GM19240 (cell line): ENCODE measurements around the gene MYH13.

Source experiments
- DNase-seq: peaks from one replicate; pipeline ENCODE4 v3.0.0; 2011; ENCODE audit warnings: low spot score; ENCODE audit not compliant: insufficient read length

MYH13 gene

DNA sequence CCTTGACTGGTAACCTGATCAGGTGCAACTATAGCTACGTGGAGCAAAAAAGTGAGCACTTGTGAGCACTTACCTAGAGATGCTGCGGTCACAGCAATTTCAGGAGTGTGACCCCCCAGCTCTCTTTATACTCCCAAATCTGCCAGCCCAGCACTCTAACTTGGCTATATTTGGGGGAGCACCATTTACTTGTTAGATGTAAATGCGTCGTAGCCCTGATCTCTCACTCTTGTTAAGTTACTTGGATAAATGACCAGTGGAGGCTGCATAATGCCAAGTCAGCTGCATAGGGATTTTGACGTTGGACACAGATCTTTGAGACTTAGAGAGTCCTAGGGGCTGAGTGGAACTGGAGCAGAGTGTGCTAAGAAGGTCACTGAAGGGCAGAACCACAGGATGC lies at the start of gene MYH13:
MYH13 (minus strand) TSS at position 101 of the 400 bp plus-strand sequence. CDS start 8,476 bp downstream, outside the sequence.
- DNase-seq: no peak

DNA sequence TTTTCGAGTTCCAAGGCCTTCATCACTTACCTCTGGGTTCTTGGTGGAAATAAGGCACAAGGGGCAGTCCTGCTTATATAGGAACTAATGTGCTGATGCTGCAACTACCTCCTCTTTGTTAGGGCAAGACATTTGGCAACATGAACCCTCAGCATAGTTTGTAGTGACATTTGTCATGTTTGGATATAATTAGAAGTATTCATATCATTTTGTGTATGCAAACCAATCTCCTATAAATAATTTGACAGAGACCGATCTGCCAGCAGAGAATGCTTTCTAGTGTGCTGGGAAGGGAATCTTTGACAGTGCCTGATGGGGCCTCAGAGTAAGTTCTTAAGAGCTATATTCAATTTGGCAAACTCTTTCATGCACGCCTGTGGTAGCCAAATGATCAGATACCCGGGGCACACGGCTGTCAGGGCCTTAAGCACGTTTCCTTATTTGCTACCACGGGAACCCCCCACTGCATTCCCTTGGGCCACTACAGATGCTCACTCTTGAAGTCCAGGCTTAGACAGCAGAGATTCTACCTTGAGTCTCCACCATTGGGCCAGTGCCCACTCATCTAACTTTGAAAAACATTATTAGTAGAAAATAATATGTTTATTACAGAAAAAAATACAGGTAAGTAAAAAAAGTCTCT lies 49.2 kb upstream of the MYH13 start, which contains the start of gene MYH8:
MYH8 (minus strand) TSS at position 51 of the 643 bp plus-strand sequence. CDS start 1,723 bp downstream, outside the sequence.
- DNase-seq: no peak

DNA sequence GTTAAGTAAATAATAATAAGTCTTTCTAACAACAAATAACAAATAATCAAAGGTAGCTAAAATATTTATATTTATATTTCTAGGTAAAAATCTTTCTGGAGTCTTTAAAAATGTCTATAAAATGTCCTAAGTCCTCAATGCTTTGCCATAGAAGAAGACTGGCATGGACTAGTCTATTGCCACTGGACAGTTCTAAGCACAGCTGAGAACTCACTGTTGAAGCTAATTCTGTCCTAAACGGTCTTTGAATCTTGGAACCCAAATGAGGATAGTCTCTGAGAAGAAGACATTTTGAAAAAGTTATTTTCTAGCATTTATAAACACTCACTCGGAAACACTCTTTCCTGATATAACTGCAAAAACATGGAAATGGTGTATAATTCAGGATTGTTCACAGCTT lies 48.4 kb upstream of the MYH13 start:
- DNase-seq: no peak

DNA sequence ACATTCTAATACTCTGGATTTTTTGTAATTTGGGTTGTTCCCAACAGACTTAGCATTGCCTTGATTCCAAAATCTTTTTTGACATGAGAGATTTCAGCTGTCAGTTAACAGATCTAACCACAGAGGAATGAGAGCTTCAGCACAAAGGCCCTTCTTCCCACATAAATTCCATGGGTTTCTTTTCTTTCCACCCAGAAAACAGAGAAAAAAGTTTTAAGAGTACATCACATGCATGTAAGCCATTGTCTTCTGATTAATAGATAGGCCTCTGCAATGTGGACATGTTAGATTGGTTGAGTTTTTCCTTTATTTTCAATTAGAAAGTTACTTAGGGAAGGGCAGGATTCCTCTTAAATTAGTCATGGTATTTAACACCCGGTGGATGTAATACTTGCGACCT lies 48.0 kb upstream of the MYH13 start:
- DNase-seq: no peak

DNA sequence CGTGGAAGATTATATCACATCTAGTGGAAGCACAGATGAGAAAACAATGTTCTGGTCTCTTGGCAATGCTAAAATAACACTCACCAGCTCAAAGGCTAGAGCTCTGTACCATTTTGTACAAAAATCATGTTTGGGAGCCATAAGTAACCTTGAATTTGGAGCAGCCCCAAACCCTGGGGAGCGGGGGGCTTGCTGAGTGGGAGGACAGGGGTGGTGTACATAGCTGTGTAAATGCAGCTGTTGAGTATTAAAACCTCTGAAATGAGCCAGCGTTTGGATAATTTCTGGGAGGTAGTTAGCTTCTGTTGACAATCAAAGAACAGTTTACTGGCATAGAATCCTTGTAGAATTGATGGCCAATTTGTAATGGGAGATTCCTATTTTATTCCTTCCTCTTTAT lies 44.6 kb upstream of the MYH13 start:
- no peak for DNase-seq

DNA sequence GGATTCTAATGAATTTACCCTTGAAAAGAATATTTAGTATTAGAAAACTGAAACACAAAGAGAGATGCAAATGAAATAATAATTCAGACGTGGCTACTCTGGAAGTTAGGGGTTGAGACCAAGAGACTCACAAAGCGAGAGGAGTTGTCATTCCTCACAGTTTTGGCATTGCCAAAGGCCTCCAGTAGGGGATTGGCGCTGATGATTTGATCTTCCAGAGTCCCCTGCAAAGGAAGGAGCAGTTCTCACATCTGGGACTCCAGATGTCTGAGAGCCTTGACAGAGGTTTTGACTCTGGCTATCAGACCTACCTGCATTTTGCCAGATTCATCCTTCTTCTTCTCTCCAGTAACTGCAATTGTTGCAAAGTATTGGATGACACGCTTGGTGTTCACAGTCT lies 42.4 kb upstream of the MYH13 start:
- DNase-seq: no peak

DNA sequence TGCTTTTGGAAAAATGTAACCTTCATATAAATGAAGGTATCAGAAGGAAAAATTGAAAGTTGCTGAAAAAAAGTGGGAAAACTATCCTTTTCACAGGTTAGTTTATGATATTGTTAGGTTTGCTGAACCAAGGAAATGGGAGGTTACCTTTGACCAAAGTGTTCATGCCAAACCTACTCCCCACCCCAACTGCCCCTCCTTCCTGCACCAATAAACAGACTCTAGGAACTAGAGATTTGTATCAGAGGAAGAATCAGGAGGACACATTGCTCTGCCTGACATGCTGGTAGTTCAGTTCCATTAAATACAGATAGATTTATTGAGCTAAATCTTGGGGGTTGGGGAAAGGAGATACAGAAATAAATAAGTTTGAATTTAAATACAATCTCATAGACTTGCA lies 30.8 kb upstream of the MYH13 start:
- DNase-seq: no peak

DNA sequence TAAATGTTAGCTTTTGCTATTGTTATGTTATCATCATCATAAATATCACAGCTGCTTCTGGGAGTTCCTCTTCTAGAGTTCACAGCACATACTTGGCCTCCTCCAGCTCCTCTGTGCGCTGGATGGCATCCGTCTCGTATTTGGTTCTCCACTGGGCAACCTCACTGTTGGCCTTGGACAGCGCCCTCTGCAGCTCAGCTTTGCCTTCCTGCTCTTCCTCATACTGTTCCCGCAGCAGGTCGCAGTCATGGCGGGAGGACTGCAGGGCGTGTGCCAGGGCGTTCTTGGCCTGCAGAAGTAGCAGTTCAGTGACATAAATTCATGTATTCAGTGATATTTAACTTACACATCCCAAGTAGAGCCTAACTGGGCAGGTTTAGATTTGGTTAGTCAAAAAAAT lies 25.5 kb upstream of the MYH13 start:
- DNase-seq: no peak

DNA sequence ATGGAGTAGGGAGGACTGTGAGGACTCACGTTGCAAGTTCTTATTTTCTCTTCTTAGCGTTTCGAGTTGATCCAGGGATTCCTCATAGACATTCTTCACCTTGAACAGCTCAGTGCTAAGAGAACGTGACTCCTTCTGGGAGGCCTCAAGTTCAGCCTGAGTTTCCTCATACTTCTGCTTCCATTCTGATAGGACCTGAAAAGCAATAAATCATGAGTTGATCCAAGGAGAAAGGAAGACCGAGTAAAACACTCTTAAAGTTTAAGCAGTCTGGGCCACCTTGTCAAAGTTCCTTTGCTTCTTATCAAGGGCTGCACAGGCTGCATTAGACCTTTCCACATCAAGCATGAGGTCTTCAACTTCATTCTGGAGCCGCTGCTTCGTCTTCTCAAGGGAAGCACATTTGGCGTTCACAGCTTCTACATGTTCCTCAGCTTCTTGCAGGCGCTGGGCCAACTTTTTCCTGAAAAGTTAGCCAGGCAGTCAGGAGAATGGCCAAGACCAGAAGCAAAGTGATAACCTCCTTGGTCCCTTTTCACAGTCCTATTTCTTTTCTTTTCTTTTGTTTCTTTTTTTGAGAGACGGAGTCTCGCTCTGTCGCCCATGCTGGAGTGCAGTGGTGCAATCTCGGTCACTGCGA lies 23.8 kb upstream of the MYH13 start:
- no peak for DNase-seq

DNA sequence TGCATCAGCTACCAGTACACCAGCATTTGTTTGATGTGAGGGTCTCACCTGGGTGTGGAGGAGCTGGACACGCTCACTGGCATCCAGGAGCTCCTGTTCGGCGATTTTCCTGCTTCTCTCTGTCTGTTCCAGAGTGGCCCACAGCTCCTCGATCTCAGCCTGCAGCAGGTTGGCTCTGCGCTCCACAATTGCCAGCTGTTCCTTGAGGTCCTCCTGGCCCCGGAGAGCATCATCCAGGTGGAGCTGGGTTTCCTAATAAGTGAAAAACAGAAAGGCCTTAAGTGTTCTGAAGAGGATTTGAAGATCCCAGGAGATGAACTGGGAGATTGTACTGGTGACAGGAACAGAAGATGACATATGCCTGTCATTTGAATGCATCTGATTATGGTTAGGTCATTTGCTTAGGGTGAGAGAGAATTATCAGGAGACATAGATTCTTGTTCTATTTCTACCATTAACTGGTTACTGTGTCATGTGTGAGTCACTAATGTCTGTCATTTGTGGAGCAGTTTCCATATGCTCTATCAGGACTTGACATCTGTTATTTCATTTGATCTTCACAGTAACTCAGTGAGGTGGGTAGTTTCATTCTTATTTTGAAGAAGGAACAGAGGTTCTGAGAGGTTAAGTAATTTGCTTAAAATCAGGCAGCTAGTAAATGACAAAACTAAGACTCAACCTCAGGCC lies 21.5 kb upstream of the MYH13 start:
- DNase-seq: no peak

DNA sequence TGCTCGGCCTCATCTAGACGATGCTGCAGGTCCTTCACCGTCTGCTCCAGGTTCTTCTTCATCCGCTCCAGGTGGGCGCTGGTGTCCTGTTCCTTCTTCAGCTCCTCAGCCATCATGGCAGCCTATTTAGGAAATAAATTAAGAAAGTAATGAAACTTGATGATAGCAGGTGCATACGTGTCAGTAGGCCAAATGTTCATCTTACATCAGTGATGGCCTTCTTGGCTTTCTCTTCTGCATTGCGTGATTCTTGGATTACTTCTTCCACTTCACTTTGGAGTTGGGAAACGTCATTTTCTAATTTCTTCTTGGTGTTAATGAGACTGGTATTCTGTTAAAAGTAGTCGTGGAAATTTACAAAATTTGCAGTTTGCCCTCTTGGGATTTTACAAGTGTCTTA lies 20.1 kb upstream of the MYH13 start:
- no peak for DNase-seq

DNA sequence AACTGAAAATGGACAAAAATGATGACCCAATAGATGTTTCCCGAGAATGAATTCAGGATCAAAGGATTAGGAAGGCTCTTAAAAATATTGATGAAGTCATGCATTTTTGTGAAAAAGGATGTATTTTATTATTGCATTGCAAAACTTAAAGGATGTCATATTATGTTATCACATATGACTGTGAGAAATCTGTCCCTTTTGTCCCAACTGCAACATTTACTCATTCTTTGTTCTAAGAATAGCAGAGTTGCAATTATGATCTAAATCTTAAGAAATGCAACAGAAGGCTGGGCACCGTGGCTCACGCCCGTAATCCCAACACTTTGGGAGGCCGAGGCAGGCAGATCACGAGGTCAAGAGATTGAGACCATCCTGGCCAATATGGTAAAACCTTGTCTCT lies 13.1 kb upstream of the MYH13 start:
- DNase-seq: no peak

DNA sequence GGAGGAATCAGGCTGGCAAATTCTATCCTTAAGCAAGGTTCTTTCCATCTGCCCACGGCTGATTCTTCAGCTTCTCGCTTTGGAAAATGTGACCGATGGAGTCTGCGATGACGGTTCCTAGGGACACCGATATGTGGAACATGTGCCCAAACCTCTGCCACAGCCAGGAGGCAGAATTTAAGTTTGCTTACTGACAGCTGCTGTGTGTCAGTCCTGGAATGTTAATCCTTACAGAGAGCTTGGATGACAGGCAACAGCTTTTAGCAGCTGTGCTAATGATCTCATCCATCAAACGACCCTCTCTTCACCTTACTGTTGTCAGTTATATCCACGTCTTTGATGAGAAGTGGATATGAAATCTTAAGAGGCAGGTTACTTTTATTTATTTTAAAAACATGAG lies 11.4 kb upstream of the MYH13 start:
- DNase-seq: no peak

DNA sequence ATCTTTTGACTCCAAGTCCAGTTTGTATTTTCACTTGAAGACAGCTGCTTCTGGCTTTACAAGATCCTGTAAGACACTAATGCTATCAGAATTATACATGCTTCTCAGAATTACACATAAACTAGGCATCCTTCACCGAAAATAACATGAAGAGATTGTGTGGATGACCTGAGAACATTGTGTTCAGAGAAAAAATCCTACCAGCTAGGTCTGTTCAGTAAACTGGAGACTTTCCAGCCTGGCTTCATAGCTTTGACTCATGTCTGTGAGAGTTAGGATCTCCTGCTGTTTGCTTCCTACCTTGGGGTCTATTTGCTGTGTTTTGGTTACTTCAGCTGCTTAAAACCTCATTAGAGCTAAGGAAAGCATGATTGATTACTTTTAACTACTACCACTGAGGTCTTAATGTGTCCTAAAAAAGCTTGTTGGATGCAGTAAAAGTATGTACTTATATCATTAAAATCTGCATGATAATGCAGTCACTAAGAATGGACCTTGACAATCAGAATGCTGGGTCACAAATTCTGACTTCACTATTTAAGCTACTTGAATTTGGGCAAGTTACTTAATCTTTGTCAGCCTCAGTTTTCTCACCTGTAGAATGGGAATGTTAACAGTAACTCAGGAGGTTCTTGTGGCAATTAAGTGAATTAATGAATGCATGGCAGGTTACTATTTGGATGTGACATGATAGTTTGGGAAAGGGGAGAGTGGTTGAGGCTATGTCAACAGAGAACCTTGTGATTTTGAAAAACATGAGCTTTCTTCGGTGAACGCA lies 8.0 kb upstream of the MYH13 start:
- no peak for DNase-seq

DNA sequence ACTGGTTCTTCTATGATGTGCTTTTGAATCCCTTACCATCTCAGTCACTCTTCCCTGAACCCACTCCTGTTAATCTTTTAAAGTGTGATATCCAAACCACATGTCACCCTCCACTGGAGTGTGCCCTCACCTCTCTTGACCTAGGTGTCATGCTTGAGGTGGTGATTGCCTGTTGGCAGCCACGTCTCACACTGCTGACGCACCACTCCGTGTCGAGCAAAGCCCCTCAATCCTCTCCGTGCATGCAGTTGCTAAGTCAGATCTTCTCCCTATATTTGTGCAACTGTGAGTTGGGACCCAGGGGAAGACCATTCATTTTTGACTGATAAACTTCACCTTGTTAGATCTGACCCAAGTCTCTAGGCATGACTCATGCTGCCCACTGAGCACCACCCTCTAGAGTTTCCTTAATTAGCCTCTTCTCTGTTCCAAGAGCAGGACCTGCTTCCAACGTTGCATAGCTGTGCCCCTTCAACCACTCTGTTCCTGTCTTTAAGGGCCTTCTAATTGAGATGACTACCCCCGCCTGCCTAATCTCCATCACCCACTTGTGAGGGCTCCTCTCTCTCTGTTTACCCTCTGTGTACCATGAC lies 2.7 kb downstream of the MYH13 start:
- DNase-seq: no peak

DNA sequence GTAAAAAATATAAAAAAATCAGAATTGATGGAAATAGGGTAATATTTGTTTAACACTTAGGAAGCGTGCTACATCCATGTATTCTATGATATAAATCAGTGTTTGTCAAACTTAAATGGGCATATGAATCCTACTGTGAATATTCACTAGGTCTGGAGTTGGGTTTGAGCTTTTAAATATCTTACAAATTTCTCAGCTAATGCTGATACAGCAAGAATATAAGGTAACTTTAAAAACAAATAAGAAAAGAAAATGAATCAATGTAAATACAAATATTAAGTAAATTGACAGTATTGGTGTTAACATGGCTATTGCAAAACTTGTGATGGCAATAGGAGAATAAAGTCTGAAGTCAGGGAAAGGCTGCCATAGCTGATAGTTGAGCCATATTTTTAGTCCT lies 3.6 kb downstream of the MYH13 start:
- no peak for DNase-seq

DNA sequence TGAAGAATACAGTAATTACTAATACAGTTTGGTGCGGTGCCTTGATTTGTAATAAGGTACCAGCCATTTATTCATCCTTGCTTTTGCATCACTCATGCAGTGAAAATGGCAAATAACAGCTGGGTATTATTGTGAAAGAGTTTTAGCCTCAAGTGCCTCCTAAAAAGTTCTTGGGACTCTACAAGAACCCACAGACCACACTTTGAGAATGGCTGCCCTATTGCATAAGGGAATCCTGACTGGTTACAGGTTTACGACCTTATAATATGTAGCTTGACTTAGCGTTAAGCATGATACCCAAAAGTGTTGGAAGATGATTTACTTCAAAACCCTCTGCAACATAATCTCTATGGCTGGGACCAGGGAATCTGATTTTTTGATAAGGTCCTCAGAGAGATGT lies 4.2 kb downstream of the MYH13 start:
- DNase-seq: no peak

DNA sequence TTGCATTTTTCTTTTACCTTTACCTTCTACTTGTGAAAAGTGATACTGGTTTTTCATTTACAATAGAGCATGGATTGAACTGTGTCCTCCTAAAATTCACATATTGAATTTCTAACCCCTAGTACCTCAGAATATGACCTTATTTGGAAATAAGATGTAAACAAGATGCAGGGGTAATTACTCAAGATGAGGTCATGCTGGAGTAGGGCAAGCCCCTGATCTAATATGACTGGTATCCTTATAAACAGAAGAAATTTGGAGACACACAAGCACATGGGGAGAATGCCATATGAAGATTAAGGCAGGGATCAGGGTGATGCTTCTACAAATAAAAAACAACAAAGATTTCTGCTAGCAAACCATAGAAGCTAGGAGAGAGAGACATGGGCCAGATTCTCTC lies 12.2 kb downstream of the MYH13 start:
- DNase-seq: no peak

DNA sequence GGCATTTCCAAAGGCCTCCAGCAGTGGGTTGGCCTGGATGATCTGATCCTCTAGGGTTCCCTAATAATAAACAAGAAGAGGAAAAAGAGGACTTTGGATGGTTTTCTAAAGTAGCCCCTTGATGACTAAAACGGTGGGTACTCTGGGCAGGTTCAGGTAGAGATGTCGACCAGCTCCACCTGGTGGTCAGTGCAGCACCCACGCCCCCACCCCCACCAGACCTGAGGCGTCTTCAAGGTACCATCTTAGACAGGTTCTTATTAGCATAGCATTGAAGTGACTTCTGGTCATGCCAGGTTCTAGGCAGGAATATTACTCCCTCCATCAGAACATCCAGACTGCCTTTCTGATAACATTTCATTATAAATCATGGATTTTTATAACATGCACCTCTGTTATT lies 15.0 kb downstream of the MYH13 start:
- DNase-seq: no peak

DNA sequence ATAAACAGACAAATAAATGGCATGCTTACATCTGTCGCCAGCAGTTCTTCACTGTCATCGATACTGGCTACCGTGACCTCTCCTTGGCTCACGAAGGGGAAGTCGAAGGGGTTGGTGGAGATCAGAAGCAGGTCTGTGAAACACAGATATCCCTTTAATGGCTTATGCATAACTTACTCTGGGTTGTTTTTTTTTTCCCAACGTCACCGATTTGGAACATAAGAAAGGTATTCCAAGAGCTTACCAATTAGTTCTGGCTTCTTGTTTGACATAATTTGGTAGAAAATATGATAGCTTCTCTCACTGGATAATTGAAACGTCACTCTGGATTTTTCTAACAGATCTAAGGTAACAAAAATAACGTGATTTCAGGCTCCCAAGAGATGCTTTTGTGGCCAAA lies 18.2 kb downstream of the MYH13 start:
- no peak for DNase-seq

DNA sequence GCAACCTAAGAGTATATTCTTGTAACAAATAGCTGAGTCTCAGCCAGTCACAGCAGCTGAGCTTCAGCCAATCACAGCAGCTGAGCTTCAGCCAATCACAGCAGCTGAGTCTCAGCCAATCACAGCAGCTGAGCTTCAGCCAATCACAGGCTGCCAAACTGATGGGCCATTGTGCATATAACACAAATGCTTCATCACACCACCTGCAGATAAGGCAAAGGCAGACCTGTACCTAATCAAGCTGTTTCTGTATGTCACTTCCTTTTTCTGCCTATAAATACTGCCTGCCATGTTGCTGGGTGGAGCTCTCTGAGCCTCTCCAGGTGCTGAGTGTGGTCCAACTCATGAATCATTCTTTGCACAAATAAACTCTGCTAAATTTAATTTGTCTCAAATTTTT lies 19.9 kb downstream of the MYH13 start:
- no peak for DNase-seq

DNA sequence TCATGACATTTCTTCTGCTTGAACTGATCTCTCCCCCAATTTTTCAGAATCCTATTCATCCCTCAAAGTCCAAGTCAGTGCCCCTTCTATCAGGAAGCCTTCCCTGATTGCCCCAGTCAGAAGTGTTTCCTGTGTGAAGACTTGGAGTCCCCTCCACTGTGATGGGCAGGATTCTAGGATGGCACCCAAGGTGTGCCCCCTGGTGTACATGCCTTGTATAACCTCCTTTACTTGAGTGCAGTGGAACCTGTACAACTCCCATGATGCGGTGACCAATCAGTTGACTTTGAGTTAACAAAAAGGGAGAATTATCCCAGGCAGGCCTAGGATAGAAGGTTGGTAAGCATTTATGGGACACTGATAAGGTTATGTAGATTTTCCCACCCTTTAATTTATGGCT lies 23.4 kb downstream of the MYH13 start:
- no peak for DNase-seq
